H1 (cell line): ENCODE results near the gene LRG1. TPM values are rescaled to one million over a fixed set of nuclear protein-coding genes. Genes with fewer than 3 reads are reported as not detected.

Source experiments
- CTCF ChIA-PET: fragments of 300-600 bp; sonication (Branson Sonifier 250); formaldehyde crosslinking; loops from one replicate; lab custom pipeline; 2021; ENCODE audit not compliant: partially characterized antibody; lab: Charles Lee
- POLR2A ChIA-PET: fragments of 300-600 bp; sonication (Branson Sonifier 250); formaldehyde crosslinking; loops from one replicate; lab custom pipeline; 2021; ENCODE audit warnings: inconsistent platforms; ENCODE audit not compliant: partially characterized antibody; lab: Charles Lee
- DNase-seq, 2 experiments: peaks; one replicate each; pipeline versions ENCODE4 v3.0.0 to v3.0.0-alpha.2; 2010 to 2022; ENCODE audit warnings: low spot score in 2 of 2, low read depth in 1 of 2, mixed read lengths in 1 of 2
- FAIRE-seq: peaks from 2 replicates; lab custom pipeline; 2011; peaks lifted over from hg19 to GRCh38; lab: Jason Lieb, UNC
- H2AFZ ChIP-seq: 2 replicates; pipeline ENCODE4 v1.8.1; 2012; ENCODE audit warnings: low read length, inconsistent platforms
- H2AK5ac ChIP-seq: 2 replicates; pipeline ENCODE4 v1.6.1; 2013; ENCODE audit warnings: low read depth, low read length
- H2BK120ac ChIP-seq: replicated peaks from 2 replicates; pipeline ENCODE3; 2013; ENCODE audit warnings: low read depth, low read length, inconsistent platforms
- H2BK12ac ChIP-seq: 2 replicates; pipeline ENCODE4 v1.6.1; 2013; ENCODE audit warnings: low read depth, low read length
- H2BK15ac ChIP-seq: 2 replicates; pipeline ENCODE4 v1.6.1; 2013; ENCODE audit warnings: low read length
- H2BK20ac ChIP-seq: 2 replicates; pipeline ENCODE4 v1.6.1; 2013; ENCODE audit warnings: low read length
- H2BK5ac ChIP-seq: 2 replicates; pipeline ENCODE4 v1.6.1; 2013; ENCODE audit warnings: low read depth, low read length
- H3K14ac ChIP-seq: 2 replicates; pipeline ENCODE4 v1.6.1; 2013; ENCODE audit warnings: inconsistent platforms; ENCODE audit not compliant: insufficient read length
- H3K18ac ChIP-seq: 2 replicates; pipeline ENCODE4 v1.6.1; 2013; ENCODE audit warnings: low read length; ENCODE audit errors: extremely low read depth
- H3K23ac ChIP-seq: 2 replicates; pipeline ENCODE4 v1.6.1; 2013; ENCODE audit warnings: inconsistent platforms; ENCODE audit not compliant: insufficient read length
- H3K23me2 ChIP-seq: 2 replicates; pipeline ENCODE4 v1.6.1; 2013; ENCODE audit warnings: low read depth, low read length
- H3K27ac ChIP-seq: 2 replicates; pipeline ENCODE4 v1.6.1; 2011; ENCODE audit warnings: low read depth, low read length, inconsistent platforms
- H3K27me3 ChIP-seq, 4 experiments: replicated peaks in 1 of 4; 1 replicate in 1 of 4; 2 replicates in 3 of 4; pipeline versions ENCODE4 v1.6.1 to v1.8.1; 2011 to 2013; ENCODE audit warnings: low read length in 3 of 4, mild to moderate bottlenecking in 3 of 4, inconsistent platforms in 2 of 4, mixed read lengths in 2 of 4, moderate library complexity in 1 of 4; ENCODE audit not compliant: control insufficient read depth in 3 of 4, insufficient read depth in 3 of 4; ENCODE audit errors: extremely low read depth in 1 of 4
- H3K36me3 ChIP-seq, 4 experiments: 2 replicates each; pipeline versions ENCODE4 v1.6.1 to v1.8.1; 2011 to 2013; ENCODE audit warnings: mild to moderate bottlenecking in 4 of 4, low read length in 3 of 4, moderate library complexity in 2 of 4, control low read depth in 1 of 4, inconsistent platforms in 1 of 4; ENCODE audit not compliant: insufficient read depth in 4 of 4, control insufficient read depth in 2 of 4
- H3K4ac ChIP-seq: replicated peaks from 2 replicates; pipeline ENCODE3; 2013; ENCODE audit warnings: low read length, low read depth, mixed read lengths, inconsistent platforms; ENCODE audit not compliant: insufficient read length
- H3K4me1 ChIP-seq, 4 experiments: replicated peaks in 1 of 4; 1 replicate in 1 of 4; 2 replicates in 3 of 4; pipeline versions ENCODE4 v1.6.1 to v1.8.1; 2011 to 2013; ENCODE audit warnings: low read length in 3 of 4, inconsistent platforms in 2 of 4, mixed read lengths in 1 of 4; ENCODE audit not compliant: insufficient read depth in 4 of 4, control insufficient read depth in 3 of 4
- H3K4me2 ChIP-seq, 2 experiments: 2 replicates each; pipeline versions ENCODE4 v1.6.1 to v1.8.1; 2011 to 2013; ENCODE audit warnings: low read depth in 2 of 2, low read length in 2 of 2, control low read depth in 1 of 2, inconsistent platforms in 1 of 2, mild to moderate bottlenecking in 1 of 2; ENCODE audit not compliant: insufficient read depth in 1 of 2
- H3K4me3 ChIP-seq, 4 experiments: fragments of 200-600, 300-600 bp in 1 of 4; sonication (generic), shearing (Covaris generic), sonication (Bioruptor Twin) in 1 of 4; 2 replicates each; pipeline versions ENCODE4 v1.5.1 to v1.8.1; 2011 to 2016; ENCODE audit warnings: low read length in 4 of 4, low read depth in 3 of 4, control low read depth in 2 of 4, inconsistent platforms in 2 of 4, mild to moderate bottlenecking in 2 of 4, mixed read lengths in 1 of 4, moderate library complexity in 1 of 4; ENCODE audit not compliant: insufficient read depth in 2 of 4; ENCODE audit errors: extremely low read depth in 1 of 4
- H3K56ac ChIP-seq: replicated peaks from 2 replicates; pipeline ENCODE3; 2013; ENCODE audit warnings: low read depth, mild to moderate bottlenecking, mixed read lengths, low read length, inconsistent platforms; ENCODE audit not compliant: insufficient read length
- H3K79me1 ChIP-seq: 2 replicates; pipeline ENCODE4 v1.6.1; 2013; ENCODE audit warnings: low read depth, low read length, control low read depth
- H3K79me2 ChIP-seq, 2 experiments: 2 replicates each; pipeline versions ENCODE4 v1.6.1 to v1.8.1; 2012 to 2013; ENCODE audit warnings: low read length in 2 of 2, mild to moderate bottlenecking in 2 of 2, inconsistent platforms in 1 of 2; ENCODE audit not compliant: insufficient read depth in 2 of 2, control insufficient read depth in 1 of 2
- H3K9ac ChIP-seq, 4 experiments: replicated peaks in 1 of 4; 1 replicate in 1 of 4; 2 replicates in 3 of 4; pipeline versions ENCODE4 v1.6.1 to v1.8.1; 2011 to 2013; ENCODE audit warnings: low read depth in 3 of 4, low read length in 3 of 4, control low read depth in 2 of 4, mild to moderate bottlenecking in 2 of 4, moderate library complexity in 2 of 4, inconsistent platforms in 1 of 4; ENCODE audit errors: extremely low read depth in 1 of 4
- H3K9me3 ChIP-seq, 2 experiments: 2 replicates each; pipeline versions ENCODE4 v1.6.1 to v1.8.1; 2012 to 2013; ENCODE audit warnings: mild to moderate bottlenecking in 2 of 2, moderate library complexity in 2 of 2, control low read depth in 1 of 2, inconsistent platforms in 1 of 2, low read depth in 1 of 2, low read length in 1 of 2, mixed read lengths in 1 of 2; ENCODE audit not compliant: insufficient read depth in 2 of 2
- H4K20me1 ChIP-seq, 2 experiments: replicated peaks in 1 of 2; 2 replicates each; pipeline versions ENCODE3 to v1.8.1; 2011 to 2013; ENCODE audit warnings: inconsistent platforms in 2 of 2, low read length in 2 of 2, mild to moderate bottlenecking in 1 of 2; ENCODE audit not compliant: insufficient read depth in 2 of 2, control insufficient read depth in 1 of 2
- H4K5ac ChIP-seq: 2 replicates; pipeline ENCODE4 v1.6.1; 2013; ENCODE audit warnings: low read length, low read depth, mixed read lengths, inconsistent platforms; ENCODE audit not compliant: insufficient read length
- H4K8ac ChIP-seq: 2 replicates; pipeline ENCODE4 v1.8.0; 2013; ENCODE audit warnings: mild to moderate bottlenecking, moderate library complexity, low read length, inconsistent platforms; ENCODE audit not compliant: insufficient read depth; ENCODE audit errors: extremely low read depth
- H4K91ac ChIP-seq: replicated peaks from 2 replicates; pipeline ENCODE3; 2013; ENCODE audit warnings: low read length, mixed read lengths, inconsistent platforms; ENCODE audit not compliant: insufficient read length
- BACH1 ChIP-seq: IDR thresholded peaks from 2 replicates; pipeline ENCODE4 v1.6.1; 2012; ENCODE audit warnings: low read length, improper control_type of control experiment
- EZH2 ChIP-seq: fragments of 200-600 bp; sonication (generic); IDR thresholded peaks from 2 replicates; pipeline ENCODE4 v1.7.1; 2012; ENCODE audit warnings: low read depth, mild to moderate bottlenecking, moderate library complexity, low read length, inconsistent platforms; ENCODE audit not compliant: severe bottlenecking
- JUND ChIP-seq: IDR thresholded peaks from 2 replicates; pipeline ENCODE4 v1.6.1; 2011; ENCODE audit warnings: mild to moderate bottlenecking, improper control_type of control experiment, low read length
- KDM4A ChIP-seq: IDR thresholded peaks from one replicate; pipeline ENCODE4 v1.7.1; 2012; ENCODE audit warnings: low read depth, mild to moderate bottlenecking, moderate library complexity, low read length, inconsistent platforms; ENCODE audit not compliant: severe bottlenecking
- SP1 ChIP-seq: IDR thresholded peaks from 2 replicates; pipeline ENCODE4 v1.6.1; 2011; ENCODE audit warnings: low read depth, low read length
- WGBS, 2 experiments: shearing (Covaris generic) in 1 of 2; methylation state at CpG; one replicate each; pipeline versions ENCODE4 v1.1.6 to v1.1.7; 2013 to 2015; ENCODE audit warnings: low lambda C conversion rate in 2 of 2, mixed read lengths in 2 of 2, inconsistent platforms in 1 of 2, low coverage in 1 of 2, missing lambda C conversion rate in 1 of 2; ENCODE audit not compliant: insufficient replicate concordance in 2 of 2, insufficient coverage in 1 of 2, insufficient read length in 1 of 2; ENCODE audit errors: extremely low coverage in 1 of 2, missing lambda C conversion rate in 1 of 2; 5-methylcytosine and 5-hydroxymethylcytosine counted together
- polyA plus RNA-seq, 7 experiments: library from polyadenylated mRNA; depleted of rRNA in 3 of 7; stranded (reverse) in 5 of 7; unstranded in 2 of 7; fragments of >200 nt in 5 of 7; fragments of 200-250 nt in 2 of 7; gene quantifications; 1 replicate in 5 of 7; 2 replicates in 1 of 7; 4 replicates in 1 of 7; pipeline versions ENCODE4 v1.2.1 to v1.2.3, GENCODE V29; 2011 to 2013; ENCODE audit warnings: missing spikeins in 2 of 7, mixed read lengths in 2 of 7
- total RNA-seq: library from RNA; stranded (reverse); fragmentation: NEBNext Ultra II Directional; extraction: Animal tissue kit (Norgen Biotek cat#: 25700); gene quantifications from 2 replicates; pipeline ENCODE4 v1.2.1, GENCODE V29; 2021

LRG1 gene
- total and polyA plus RNA-seq, 2 of the 8 experiments (the other 6 are each of a cell fraction or from before 2014, with no cell fraction given) = 0.48 to 0.79 TPM

GRCh38 chr19:4501691-4502090 lies 38.1 kb downstream of the LRG1 start:
- no peaks in the 10 kb centered on the region for H3K79me2 ChIP-seq
- no peaks in the 10 kb centered on the region for H3K9me3 ChIP-seq
- no peak overlapping the region for H2BK12ac ChIP-seq
- no peaks in the 10 kb centered on the region for H3K23me2 ChIP-seq
- no peak overlapping the region for H3K23ac ChIP-seq
- no peak overlapping the region for H2BK120ac ChIP-seq
- no peak overlapping the region for H3K27ac ChIP-seq
- H2BK20ac ChIP-seq = no peak overlapping the region
- no peak overlapping the region for H2BK5ac ChIP-seq
- WGBS, 2 experiments = 94% methylated on average over 19 of the region's 25 CpGs; no CpG with 5 or more reads in 1 of the 2 experiments
- peaks cover 10 to 58% (median 23%) of the 10 kb centered on the region in 4 experiments for H3K36me3 ChIP-seq
- H3K79me1 ChIP-seq = no peaks in the 10 kb centered on the region
- no peak overlapping the region for H2AK5ac ChIP-seq
- H2BK15ac ChIP-seq = no peak overlapping the region
- H3K4me2 ChIP-seq = no peak overlapping the region
- DNase-seq (no peak), FAIRE-seq (no peak)
- peaks cover 0 to 3% (median 0%) of the 10 kb centered on the region in 4 experiments; a peak in 2 of 7 replicates for H3K27me3 ChIP-seq
- peaks cover 10 to 26% of the 10 kb centered on the region in 2 experiments for H4K20me1 ChIP-seq
- no peak overlapping the region for H2AFZ ChIP-seq
- H3K4me1 ChIP-seq = no peaks in the 10 kb centered on the region
- no peak overlapping the region for H3K4me3 ChIP-seq
- ChIA-PET CTCF (interaction anchor here (1.5 to 2.3 kb wide), 3 partner anchors 22 to 66 kb away, joined by 3 to 9 read pairs (median 5); no protein-coding TSS in a partner anchor), POLR2A (interaction anchor here (0.7 to 2.5 kb wide), 6 partner anchors 12 to 54 kb away, joined by 3 to 10 read pairs (median 4); partner anchors contain the start of gene HDGFL2)
- H4K8ac ChIP-seq = no peak overlapping the region
- H3K14ac ChIP-seq = no peak overlapping the region
- H3K56ac ChIP-seq = no peak overlapping the region
- H4K91ac ChIP-seq = no peak overlapping the region
- H4K5ac ChIP-seq = no peak overlapping the region
- no peak overlapping the region for H3K18ac ChIP-seq
- H3K9ac ChIP-seq = no peak overlapping the region
- no peak overlapping the region for H3K4ac ChIP-seq
- no peak for TF ChIP-seq BACH1
- no peak for TF ChIP-seq SP1
- TF ChIP-seq JUND = no peak
- TF ChIP-seq KDM4A = no peak
- TF ChIP-seq EZH2 = no peak
